ENCODE results near the gene ZNHIT3. TPM values are rescaled to one million over a fixed set of nuclear protein-coding genes. Genes with fewer than 3 reads are reported as not detected.

The ZNHIT3 gene
- total and polyA plus RNA-seq, 4 donors, result 8.1 to 24.2 (median 19.1) TPM

- Histone ChIP-seq H3K4me3 (ENCODE audit: low read depth in 1 of 3, low read length in 3 of 3) (no peak overlapping the region), H3K9me3 (ENCODE audit: control insufficient read depth in 4 of 4, low read length in 3 of 4) (no peaks in the 10 kb centered on the region), H3K36me3 (ENCODE audit: control insufficient read depth in 4 of 4, insufficient read depth in 3 of 4, low read depth in 1 of 4, low read length in 3 of 4) (no peaks in the 10 kb centered on the region), H3K9ac (ENCODE audit: low read depth in 1 of 2, low read length in 2 of 2) (no peak overlapping the region), H3K27me3 (ENCODE audit: control insufficient read depth in 4 of 4, insufficient read depth in 4 of 4, low read length in 3 of 4) (no peaks in the 10 kb centered on the region), H3K27ac (ENCODE audit: low read depth in 1 of 2, low read length in 2 of 2) (no peak overlapping the region), H3K4me1 (ENCODE audit: control insufficient read depth in 4 of 4, insufficient read depth in 4 of 4, low read length in 3 of 4) (no peaks in the 10 kb centered on the region)
- no peak for DNase-seq (ENCODE audit: low spot score)
- no peak for TF ChIP-seq ZBTB33 (IDR thresholded peaks at IDR 0.05)
- no peak for TF ChIP-seq HNF4A (conservative IDR thresholded peaks at IDR 0.05)
- no peak for TF ChIP-seq RXRA (IDR thresholded peaks at IDR 0.05)
- no peak for TF ChIP-seq FOXA1 (IDR thresholded peaks at IDR 0.05)
- no peak for TF ChIP-seq TAF1 (conservative IDR thresholded peaks at IDR 0.05)
- TF ChIP-seq JUND (IDR thresholded peaks at IDR 0.05), result no peak
- no peak for TF ChIP-seq FOXA2 (IDR thresholded peaks at IDR 0.05)
- 63% methylated on average over 7 of the region's 7 CpGs for WGBS
Observed at GRCh38 chr17:36474571-36474970, 11.9 kb upstream of the ZNHIT3 start.

GRCh38 chr17:36475346-36475970 is 11.0 kb upstream of the ZNHIT3 start:
- H3K4me3 ChIP-seq (ENCODE audit: low read depth in 1 of 3, low read length in 3 of 3), result no peak overlapping the region
- H3K36me3 ChIP-seq (ENCODE audit: control insufficient read depth in 4 of 4, insufficient read depth in 3 of 4, low read depth in 1 of 4, low read length in 3 of 4), result no peaks in the 10 kb centered on the region
- no peak for DNase-seq (ENCODE audit: low spot score)
- H3K9ac ChIP-seq (ENCODE audit: low read depth in 1 of 2, low read length in 2 of 2), result no peak overlapping the region
- TF ChIP-seq GABPA (IDR thresholded peaks at IDR 0.05 in 1 of 2, conservative IDR thresholded peaks at IDR 0.05 in 1 of 2) (no peak), HNF4A (conservative IDR thresholded peaks at IDR 0.05) (no peak), FOXA1 (IDR thresholded peaks at IDR 0.05) (no peak), RXRA (IDR thresholded peaks at IDR 0.05) (no peak), ATF3 (IDR thresholded peaks at IDR 0.05) (no peak), TAF1 (conservative IDR thresholded peaks at IDR 0.05) (no peak), NR2F2 (IDR thresholded peaks at IDR 0.05) (no peak), ZBTB33 (IDR thresholded peaks at IDR 0.05) (no peak), SP1 (IDR thresholded peaks at IDR 0.05) (no peak), FOXA2 (IDR thresholded peaks at IDR 0.05) (no peak), YY1 (IDR thresholded peaks at IDR 0.05) (no peak)
- 68% methylated on average over 4 of the region's 4 CpGs for WGBS
- H3K9me3 ChIP-seq (ENCODE audit: control insufficient read depth in 4 of 4, low read length in 3 of 4), result no peaks in the 10 kb centered on the region
- H3K4me1 ChIP-seq (ENCODE audit: control insufficient read depth in 4 of 4, insufficient read depth in 4 of 4, low read length in 3 of 4), result no peaks in the 10 kb centered on the region
- no peaks in the 10 kb centered on the region for H3K27me3 ChIP-seq (ENCODE audit: control insufficient read depth in 4 of 4, insufficient read depth in 4 of 4, low read length in 3 of 4)
- no peak overlapping the region for H3K27ac ChIP-seq (ENCODE audit: low read depth in 1 of 2, low read length in 2 of 2)

GRCh38 chr17:36481829-36482228 is 4.7 kb upstream of the ZNHIT3 start:
- no peaks in the 10 kb centered on the region for H3K36me3 ChIP-seq (ENCODE audit: control insufficient read depth in 4 of 4, insufficient read depth in 3 of 4, low read depth in 1 of 4, low read length in 3 of 4)
- no peaks in the 10 kb centered on the region for H3K9me3 ChIP-seq (ENCODE audit: control insufficient read depth in 4 of 4, low read length in 3 of 4)
- no peak for DNase-seq (ENCODE audit: low spot score)
- no peak overlapping the region for H3K27ac ChIP-seq (ENCODE audit: low read depth in 1 of 2, low read length in 2 of 2)
- H3K4me1 ChIP-seq (ENCODE audit: control insufficient read depth in 4 of 4, insufficient read depth in 4 of 4, low read length in 3 of 4), result peaks cover 9 to 21% (median 17%) of the 10 kb centered on the region in 4 donors
- H3K4me3 ChIP-seq (ENCODE audit: low read depth in 1 of 3, low read length in 3 of 3), result no peak overlapping the region
- H3K27me3 ChIP-seq (ENCODE audit: control insufficient read depth in 4 of 4, insufficient read depth in 4 of 4, low read length in 3 of 4), result no peaks in the 10 kb centered on the region
- 80% methylated on average over 7 of the region's 7 CpGs for WGBS
- H3K9ac ChIP-seq (ENCODE audit: low read depth in 1 of 2, low read length in 2 of 2), result no peak overlapping the region
- TF ChIP-seq FOXA1 (IDR thresholded peaks at IDR 0.05) (no peak), CTCF (IDR thresholded peaks at IDR 0.05; ENCODE audit: low read depth, low read length, missing input control) (no peak), HNF4A (conservative IDR thresholded peaks at IDR 0.05) (no peak), RXRA (IDR thresholded peaks at IDR 0.05) (no peak), RAD21 (IDR thresholded peaks at IDR 0.05) (no peak), JUND (IDR thresholded peaks at IDR 0.05) (no peak), ZBTB33 (IDR thresholded peaks at IDR 0.05) (no peak), YY1 (IDR thresholded peaks at IDR 0.05) (no peak)
